Omental fat pad (tissue), 4 donors: ENCODE measurements around the gene PERCC1. TPM values are rescaled to one million over a fixed set of nuclear protein-coding genes. Genes with fewer than 3 reads are reported as not detected.

Source experiments
- ATAC-seq: fragments of 150-250 bp; one replicate; pipeline ENCODE4 v1.9.1; 2016; ENCODE audit warnings: mild to moderate bottlenecking, moderate library complexity; ENCODE audit not compliant: low FRiP score
- DNase-seq: peaks from one replicate; pipeline ENCODE4 v3.0.0-alpha.2; 2019; ENCODE audit warnings: low spot score
- CTCF ChIP-seq, 3 donors: fragments of 450-650 bp; IDR thresholded peaks; one replicate each; pipeline ENCODE4 v1.5.1; 2016 to 2017; ENCODE audit warnings: antibody characterized with exemption in 3 of 3, mild to moderate bottlenecking in 3 of 3, moderate library complexity in 2 of 3
- total RNA-seq, 4 donors: library from RNA; depleted of rRNA; stranded (reverse); fragments of >200 nt; gene quantifications; one replicate each; pipeline ENCODE4 v1.1.0, GENCODE V29; 2016

PERCC1 gene
- total RNA-seq, 4 donors from 2014 or later = 1.9 TPM; not detected in 3

GRCh38 chr16:1422076-1422475 lies 8.8 kb upstream of the PERCC1 start:
- ATAC-seq (no peak), DNase-seq (no peak)
- TF ChIP-seq CTCF (IDR thresholded peaks at IDR 0.05) = no peak

- DNase-seq (no peak), ATAC-seq (no peak)
- TF ChIP-seq CTCF (IDR thresholded peaks at IDR 0.05) = no peak
Observed at GRCh38 chr16:1424028-1424427, 6.8 kb upstream of the PERCC1 start.

- TF ChIP-seq CTCF (IDR thresholded peaks at IDR 0.05) = no peak
- no peak for DNase-seq
- ATAC-seq = no peak
Observed at GRCh38 chr16:1425616-1426370, 5.1 kb upstream of the PERCC1 start.

GRCh38 chr16:1426734-1427471 lies 4.0 kb upstream of the PERCC1 start:
- no peak for TF ChIP-seq CTCF (IDR thresholded peaks at IDR 0.05)
- DNase-seq (no peak), ATAC-seq (no peak)

GRCh38 chr16:1427473-1428461 lies 3.1 kb upstream of the PERCC1 start:
- no peak for ATAC-seq
- DNase-seq = no peak
- no peak for TF ChIP-seq CTCF (IDR thresholded peaks at IDR 0.05)

- no peak for TF ChIP-seq CTCF (IDR thresholded peaks at IDR 0.05)
- DNase-seq (no peak), ATAC-seq (no peak)
Observed at GRCh38 chr16:1428511-1428910, 2.4 kb upstream of the PERCC1 start.
